H1 (cell line): ENCODE data around the gene SEPTIN7. TPM values are rescaled to one million over a fixed set of nuclear protein-coding genes. Genes with fewer than 3 reads are reported as not detected.

Experiments
- CTCF ChIA-PET: fragments of 300-600 bp; sonication (Branson Sonifier 250); formaldehyde crosslinking; loops from one replicate; lab custom pipeline; 2021; ENCODE audit not compliant: partially characterized antibody; lab: Charles Lee
- POLR2A ChIA-PET: fragments of 300-600 bp; sonication (Branson Sonifier 250); formaldehyde crosslinking; loops from one replicate; lab custom pipeline; 2021; ENCODE audit warnings: inconsistent platforms; ENCODE audit not compliant: partially characterized antibody; lab: Charles Lee
- DNase-seq, 2 experiments: peaks; one replicate each; pipeline versions ENCODE4 v3.0.0 to v3.0.0-alpha.2; 2010 to 2022; ENCODE audit warnings: low spot score in 2 of 2, low read depth in 1 of 2, mixed read lengths in 1 of 2
- FAIRE-seq: peaks from 2 replicates; lab custom pipeline; 2011; peaks lifted over from hg19 to GRCh38; lab: Jason Lieb, UNC
- H2AFZ ChIP-seq: 2 replicates; pipeline ENCODE4 v1.8.1; 2012; ENCODE audit warnings: low read length, inconsistent platforms
- H2AK5ac ChIP-seq: 2 replicates; pipeline ENCODE4 v1.6.1; 2013; ENCODE audit warnings: low read depth, low read length
- H2BK120ac ChIP-seq: replicated peaks from 2 replicates; pipeline ENCODE3; 2013; ENCODE audit warnings: low read depth, low read length, inconsistent platforms
- H2BK12ac ChIP-seq: 2 replicates; pipeline ENCODE4 v1.6.1; 2013; ENCODE audit warnings: low read depth, low read length
- H2BK15ac ChIP-seq: 2 replicates; pipeline ENCODE4 v1.6.1; 2013; ENCODE audit warnings: low read length
- H2BK20ac ChIP-seq: 2 replicates; pipeline ENCODE4 v1.6.1; 2013; ENCODE audit warnings: low read length
- H2BK5ac ChIP-seq: 2 replicates; pipeline ENCODE4 v1.6.1; 2013; ENCODE audit warnings: low read depth, low read length
- H3K14ac ChIP-seq: 2 replicates; pipeline ENCODE4 v1.6.1; 2013; ENCODE audit warnings: inconsistent platforms; ENCODE audit not compliant: insufficient read length
- H3K18ac ChIP-seq: 2 replicates; pipeline ENCODE4 v1.6.1; 2013; ENCODE audit warnings: low read length; ENCODE audit errors: extremely low read depth
- H3K23ac ChIP-seq: 2 replicates; pipeline ENCODE4 v1.6.1; 2013; ENCODE audit warnings: inconsistent platforms; ENCODE audit not compliant: insufficient read length
- H3K23me2 ChIP-seq: 2 replicates; pipeline ENCODE4 v1.6.1; 2013; ENCODE audit warnings: low read depth, low read length
- H3K27ac ChIP-seq: 2 replicates; pipeline ENCODE4 v1.6.1; 2011; ENCODE audit warnings: low read depth, low read length, inconsistent platforms
- H3K27me3 ChIP-seq, 4 experiments: replicated peaks in 1 of 4; 1 replicate in 1 of 4; 2 replicates in 3 of 4; pipeline versions ENCODE4 v1.6.1 to v1.8.1; 2011 to 2013; ENCODE audit warnings: low read length in 3 of 4, mild to moderate bottlenecking in 3 of 4, inconsistent platforms in 2 of 4, mixed read lengths in 2 of 4, moderate library complexity in 1 of 4; ENCODE audit not compliant: control insufficient read depth in 3 of 4, insufficient read depth in 3 of 4; ENCODE audit errors: extremely low read depth in 1 of 4
- H3K36me3 ChIP-seq, 4 experiments: 2 replicates each; pipeline versions ENCODE4 v1.6.1 to v1.8.1; 2011 to 2013; ENCODE audit warnings: mild to moderate bottlenecking in 4 of 4, low read length in 3 of 4, moderate library complexity in 2 of 4, control low read depth in 1 of 4, inconsistent platforms in 1 of 4; ENCODE audit not compliant: insufficient read depth in 4 of 4, control insufficient read depth in 2 of 4
- H3K4ac ChIP-seq: replicated peaks from 2 replicates; pipeline ENCODE3; 2013; ENCODE audit warnings: low read length, low read depth, mixed read lengths, inconsistent platforms; ENCODE audit not compliant: insufficient read length
- H3K4me1 ChIP-seq, 4 experiments: replicated peaks in 1 of 4; 1 replicate in 1 of 4; 2 replicates in 3 of 4; pipeline versions ENCODE4 v1.6.1 to v1.8.1; 2011 to 2013; ENCODE audit warnings: low read length in 3 of 4, inconsistent platforms in 2 of 4, mixed read lengths in 1 of 4; ENCODE audit not compliant: insufficient read depth in 4 of 4, control insufficient read depth in 3 of 4
- H3K4me2 ChIP-seq, 2 experiments: 2 replicates each; pipeline versions ENCODE4 v1.6.1 to v1.8.1; 2011 to 2013; ENCODE audit warnings: low read depth in 2 of 2, low read length in 2 of 2, control low read depth in 1 of 2, inconsistent platforms in 1 of 2, mild to moderate bottlenecking in 1 of 2; ENCODE audit not compliant: insufficient read depth in 1 of 2
- H3K4me3 ChIP-seq, 4 experiments: fragments of 200-600, 300-600 bp in 1 of 4; sonication (generic), shearing (Covaris generic), sonication (Bioruptor Twin) in 1 of 4; 2 replicates each; pipeline versions ENCODE4 v1.5.1 to v1.8.1; 2011 to 2016; ENCODE audit warnings: low read length in 4 of 4, low read depth in 3 of 4, control low read depth in 2 of 4, inconsistent platforms in 2 of 4, mild to moderate bottlenecking in 2 of 4, mixed read lengths in 1 of 4, moderate library complexity in 1 of 4; ENCODE audit not compliant: insufficient read depth in 2 of 4; ENCODE audit errors: extremely low read depth in 1 of 4
- H3K56ac ChIP-seq: replicated peaks from 2 replicates; pipeline ENCODE3; 2013; ENCODE audit warnings: low read depth, mild to moderate bottlenecking, mixed read lengths, low read length, inconsistent platforms; ENCODE audit not compliant: insufficient read length
- H3K79me1 ChIP-seq: 2 replicates; pipeline ENCODE4 v1.6.1; 2013; ENCODE audit warnings: low read depth, low read length, control low read depth
- H3K79me2 ChIP-seq, 2 experiments: 2 replicates each; pipeline versions ENCODE4 v1.6.1 to v1.8.1; 2012 to 2013; ENCODE audit warnings: low read length in 2 of 2, mild to moderate bottlenecking in 2 of 2, inconsistent platforms in 1 of 2; ENCODE audit not compliant: insufficient read depth in 2 of 2, control insufficient read depth in 1 of 2
- H3K9ac ChIP-seq, 4 experiments: replicated peaks in 1 of 4; 1 replicate in 1 of 4; 2 replicates in 3 of 4; pipeline versions ENCODE4 v1.6.1 to v1.8.1; 2011 to 2013; ENCODE audit warnings: low read depth in 3 of 4, low read length in 3 of 4, control low read depth in 2 of 4, mild to moderate bottlenecking in 2 of 4, moderate library complexity in 2 of 4, inconsistent platforms in 1 of 4; ENCODE audit errors: extremely low read depth in 1 of 4
- H3K9me3 ChIP-seq, 2 experiments: 2 replicates each; pipeline versions ENCODE4 v1.6.1 to v1.8.1; 2012 to 2013; ENCODE audit warnings: mild to moderate bottlenecking in 2 of 2, moderate library complexity in 2 of 2, control low read depth in 1 of 2, inconsistent platforms in 1 of 2, low read depth in 1 of 2, low read length in 1 of 2, mixed read lengths in 1 of 2; ENCODE audit not compliant: insufficient read depth in 2 of 2
- H4K20me1 ChIP-seq, 2 experiments: replicated peaks in 1 of 2; 2 replicates each; pipeline versions ENCODE3 to v1.8.1; 2011 to 2013; ENCODE audit warnings: inconsistent platforms in 2 of 2, low read length in 2 of 2, mild to moderate bottlenecking in 1 of 2; ENCODE audit not compliant: insufficient read depth in 2 of 2, control insufficient read depth in 1 of 2
- H4K5ac ChIP-seq: 2 replicates; pipeline ENCODE4 v1.6.1; 2013; ENCODE audit warnings: low read length, low read depth, mixed read lengths, inconsistent platforms; ENCODE audit not compliant: insufficient read length
- H4K8ac ChIP-seq: 2 replicates; pipeline ENCODE4 v1.8.0; 2013; ENCODE audit warnings: mild to moderate bottlenecking, moderate library complexity, low read length, inconsistent platforms; ENCODE audit not compliant: insufficient read depth; ENCODE audit errors: extremely low read depth
- H4K91ac ChIP-seq: replicated peaks from 2 replicates; pipeline ENCODE3; 2013; ENCODE audit warnings: low read length, mixed read lengths, inconsistent platforms; ENCODE audit not compliant: insufficient read length
- EP300 ChIP-seq, 2 experiments: IDR thresholded peaks; 1 replicate in 1 of 2; 2 replicates in 1 of 2; pipeline ENCODE4 v1.6.1; 2011 to 2012; ENCODE audit warnings: low read depth in 2 of 2, low read length in 2 of 2, mild to moderate bottlenecking in 2 of 2, borderline replicate concordance in 1 of 2, inconsistent platforms in 1 of 2, moderate library complexity in 1 of 2
- FOSL1 ChIP-seq: IDR thresholded peaks from 2 replicates; pipeline ENCODE4 v1.6.1; 2011; ENCODE audit warnings: mild to moderate bottlenecking, low read depth, low read length, moderate library complexity; ENCODE audit not compliant: insufficient read depth
- JUN ChIP-seq: IDR thresholded peaks from 2 replicates; pipeline ENCODE4 v1.6.1; 2011; ENCODE audit warnings: low read depth, mild to moderate bottlenecking, improper control_type of control experiment, low read length
- JUND ChIP-seq: IDR thresholded peaks from 2 replicates; pipeline ENCODE4 v1.6.1; 2011; ENCODE audit warnings: mild to moderate bottlenecking, improper control_type of control experiment, low read length
- KDM5A ChIP-seq: fragments of 200-600 bp; IDR thresholded peaks from 2 replicates; pipeline ENCODE4 v1.7.1; 2012; ENCODE audit warnings: mild to moderate bottlenecking, low read length, inconsistent platforms, mixed read lengths
- PHF8 ChIP-seq: fragments of 200-600 bp; sonication (generic); conservative IDR thresholded peaks from 2 replicates; pipeline ENCODE4 v1.7.1; 2012; ENCODE audit warnings: low read depth, mild to moderate bottlenecking, inconsistent platforms, low read length, moderate library complexity
- POLR2AphosphoS5 ChIP-seq: IDR thresholded peaks from 2 replicates; pipeline ENCODE4 v1.6.1; 2011; ENCODE audit warnings: low read depth, low read length
- RAD21 ChIP-seq, 2 experiments: IDR thresholded peaks in 1 of 2; conservative IDR thresholded peaks in 1 of 2; 2 replicates each; pipeline ENCODE4 v1.6.1; 2011; ENCODE audit warnings: low read depth in 2 of 2, low read length in 2 of 2, improper control_type of control experiment in 1 of 2, inconsistent platforms in 1 of 2, mild to moderate bottlenecking in 1 of 2, moderate library complexity in 1 of 2
- SAP30 ChIP-seq: fragments of 300-600 bp; sonication (generic); IDR thresholded peaks from 2 replicates; pipeline ENCODE4 v1.7.1; 2012; ENCODE audit warnings: low read length, moderate library complexity, mild to moderate bottlenecking, inconsistent platforms; ENCODE audit not compliant: insufficient read depth, insufficient replicate concordance
- TAF1 ChIP-seq: IDR thresholded peaks from 2 replicates; pipeline ENCODE4 v1.6.1; 2011; ENCODE audit warnings: mild to moderate bottlenecking, low read depth, low read length
- TAF7 ChIP-seq: optimal IDR thresholded peaks from 2 replicates; pipeline ENCODE3; 2011; ENCODE audit warnings: low read depth, mild to moderate bottlenecking, inconsistent platforms, low read length, moderate library complexity, borderline replicate concordance
- WGBS, 2 experiments: shearing (Covaris generic) in 1 of 2; methylation state at CpG; one replicate each; pipeline versions ENCODE4 v1.1.6 to v1.1.7; 2013 to 2015; ENCODE audit warnings: low lambda C conversion rate in 2 of 2, mixed read lengths in 2 of 2, inconsistent platforms in 1 of 2, low coverage in 1 of 2, missing lambda C conversion rate in 1 of 2; ENCODE audit not compliant: insufficient replicate concordance in 2 of 2, insufficient coverage in 1 of 2, insufficient read length in 1 of 2; ENCODE audit errors: extremely low coverage in 1 of 2, missing lambda C conversion rate in 1 of 2; 5-methylcytosine and 5-hydroxymethylcytosine counted together
- polyA plus RNA-seq, 7 experiments: library from polyadenylated mRNA; depleted of rRNA in 3 of 7; stranded (reverse) in 5 of 7; unstranded in 2 of 7; fragments of >200 nt in 5 of 7; fragments of 200-250 nt in 2 of 7; gene quantifications; 1 replicate in 5 of 7; 2 replicates in 1 of 7; 4 replicates in 1 of 7; pipeline versions ENCODE4 v1.2.1 to v1.2.3, GENCODE V29; 2011 to 2013; ENCODE audit warnings: missing spikeins in 2 of 7, mixed read lengths in 2 of 7
- total RNA-seq: library from RNA; stranded (reverse); fragmentation: NEBNext Ultra II Directional; extraction: Animal tissue kit (Norgen Biotek cat#: 25700); gene quantifications from 2 replicates; pipeline ENCODE4 v1.2.1, GENCODE V29; 2021
- TF ChIP-seq, protein P1 (sequence below): IDR thresholded peaks from 2 replicates; pipeline ENCODE4 v1.6.1; 2011; ENCODE audit warnings: low read length, improper control_type of control experiment

Gene SEPTIN7
- total and polyA plus RNA-seq, 2 of the 8 experiments (the other 6 are each of a cell fraction or from before 2014, with no cell fraction given): 85.3 to 183 TPM

DNA sequence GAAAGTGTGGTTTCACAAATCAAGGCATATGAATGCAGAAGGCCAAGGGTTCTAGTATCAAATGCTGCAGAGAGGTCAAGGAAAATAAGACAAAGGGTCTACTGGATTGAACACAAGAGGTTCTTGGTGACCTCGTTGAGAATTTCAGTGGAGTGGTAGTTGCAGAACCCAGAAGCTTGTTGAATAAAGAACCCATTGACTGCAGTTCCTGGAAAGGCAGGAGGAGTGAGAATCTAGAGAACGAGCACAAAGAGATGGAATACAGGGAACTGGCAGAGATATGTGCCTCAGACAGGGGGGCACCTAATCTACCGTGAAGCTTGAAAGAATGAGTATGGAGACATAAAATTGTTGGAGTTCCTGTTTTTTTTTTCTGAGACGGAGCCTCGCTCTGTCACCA lies 3.5 kb upstream of the SEPTIN7 start:
- Histone ChIP-seq H4K20me1 (no peaks in the 10 kb centered on the region), H4K91ac (no peak overlapping the region)
- TF ChIP-seq PHF8 (no peak), TAF7 (no peak), EP300 (IDR thresholded peaks at IDR 0.05; ENCODE audit: borderline replicate concordance in 1 of 2, low read depth in 2 of 2, low read length in 2 of 2) (no peak), KDM5A (no peak), POLR2AphosphoS5 (no peak), TAF1 (no peak), SAP30 (no peak), FOSL1 (no peak), JUN (no peak), JUND (no peak), RAD21 (IDR thresholded peaks at IDR 0.05 in 1 of 2, conservative IDR thresholded peaks at IDR 0.05 in 1 of 2; ENCODE audit: low read depth in 2 of 2, low read length in 2 of 2) (no peak)
- TF ChIP-seq, protein P1, sequence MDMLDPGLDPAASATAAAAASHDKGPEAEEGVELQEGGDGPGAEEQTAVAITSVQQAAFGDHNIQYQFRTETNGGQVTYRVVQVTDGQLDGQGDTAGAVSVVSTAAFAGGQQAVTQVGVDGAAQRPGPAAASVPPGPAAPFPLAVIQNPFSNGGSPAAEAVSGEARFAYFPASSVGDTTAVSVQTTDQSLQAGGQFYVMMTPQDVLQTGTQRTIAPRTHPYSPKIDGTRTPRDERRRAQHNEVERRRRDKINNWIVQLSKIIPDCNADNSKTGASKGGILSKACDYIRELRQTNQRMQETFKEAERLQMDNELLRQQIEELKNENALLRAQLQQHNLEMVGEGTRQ: no peak

More for the DNA sequence above, 3.5 kb upstream of the SEPTIN7 start:
- Histone ChIP-seq H2BK12ac (no peak overlapping the region), H4K8ac (no peak overlapping the region), H3K36me3 (no peaks in the 10 kb centered on the region), H2AK5ac (no peak overlapping the region), H3K23me2 (peaks cover 6% of the 10 kb centered on the region), H2AFZ (no peak overlapping the region), H2BK15ac (no peak overlapping the region), H2BK120ac (no peak overlapping the region), H3K4me1 (no peaks in the 10 kb centered on the region; a peak in 1 of 7 replicates), H3K56ac (no peak overlapping the region), H4K5ac (no peak overlapping the region), H3K79me2 (peaks cover 0 to 4% of the 10 kb centered on the region in 2 experiments; a peak in 2 of 4 replicates), H3K23ac (no peak overlapping the region), H2BK20ac (no peak overlapping the region), H3K9me3 (no peaks in the 10 kb centered on the region), H3K9ac (no peak overlapping the region), H3K18ac (no peak overlapping the region), H3K4me2 (no peak overlapping the region), H3K27ac (no peak overlapping the region), H3K14ac (no peak overlapping the region), H2BK5ac (no peak overlapping the region), H3K79me1 (no peaks in the 10 kb centered on the region), H3K4ac (no peak overlapping the region), H3K4me3 (no peak overlapping the region), H3K27me3 (no peaks in the 10 kb centered on the region)
- 89% methylated on average over 5 of the region's 5 CpGs; no CpG with 5 or more reads in 1 of the 2 experiments for WGBS, 2 experiments
- FAIRE-seq (no peak), DNase-seq (no peak)
- POLR2A ChIA-PET: no interaction called here
- CTCF ChIA-PET: interaction anchor here (0.6 to 1.5 kb wide), 3 partner anchors 13 to 87 kb away, joined by 3 read pairs; no protein-coding TSS in a partner anchor
